GM23338 (cell line): ENCODE results near the gene EFCAB12. TPM values are rescaled to one million over a fixed set of nuclear protein-coding genes. Genes with fewer than 3 reads are reported as not detected.

Source experiments
- ATAC-seq: fragments of 200-7000 bp; cut with Tn5 transposase; 3 replicates; pipeline ENCODE4 v1.9.1; 2020
- DNase-seq: peaks from one replicate; pipeline ENCODE4 v3.0.0-alpha.2; 2015; ENCODE audit warnings: low spot score
- H2AFZ ChIP-seq: fragments of 200-600 bp; sonication (generic); 2 replicates; pipeline ENCODE4 v1.8.0; 2016; ENCODE audit warnings: antibody characterized with exemption, mild to moderate bottlenecking, moderate library complexity
- H3F3A ChIP-seq: fragments of 200-600 bp; sonication (generic); replicated peaks from 2 replicates; pipeline ENCODE4 v1.8.0; 2017; ENCODE audit warnings: antibody characterized with exemption, mixed run types, low read depth
- H3K27ac ChIP-seq: fragments of 200-600 bp; sonication (generic); 2 replicates; pipeline ENCODE4 v1.6.1; 2016; ENCODE audit warnings: low read depth
- H3K27me3 ChIP-seq: fragments of 200-600 bp; sonication (generic); 2 replicates; pipeline ENCODE4 v1.8.0; 2016; ENCODE audit warnings: mild to moderate bottlenecking, mixed run types, moderate library complexity; ENCODE audit not compliant: insufficient read depth
- H3K36me3 ChIP-seq: fragments of 200-600 bp; sonication (generic); 2 replicates; pipeline ENCODE4 v1.8.0; 2016; ENCODE audit warnings: mild to moderate bottlenecking; ENCODE audit not compliant: insufficient read depth
- H3K4me1 ChIP-seq: fragments of 200-600 bp; sonication (generic); 2 replicates; pipeline ENCODE4 v1.8.0; 2016; ENCODE audit warnings: mild to moderate bottlenecking, moderate library complexity; ENCODE audit not compliant: insufficient read depth
- H3K4me2 ChIP-seq: fragments of 200-600 bp; sonication (generic); 2 replicates; pipeline ENCODE4 v1.7.1; 2017; ENCODE audit warnings: mixed run types
- H3K4me3 ChIP-seq: fragments of 200-600 bp; sonication (generic); 2 replicates; pipeline ENCODE4 v1.6.1; 2016; ENCODE audit warnings: mixed run types
- H3K79me2 ChIP-seq: fragments of 200-600 bp; sonication (generic); replicated peaks from 2 replicates; pipeline ENCODE4 v1.8.0; 2017; ENCODE audit warnings: mild to moderate bottlenecking; ENCODE audit not compliant: insufficient read depth
- H3K9me2 ChIP-seq: fragments of 200-600 bp; sonication (generic); 2 replicates; pipeline ENCODE4 v1.8.0; 2017; ENCODE audit not compliant: insufficient read depth
- H4K20me1 ChIP-seq: fragments of 200-600 bp; sonication (generic); replicated peaks from 2 replicates; pipeline ENCODE4 v1.8.0; 2017; ENCODE audit warnings: mild to moderate bottlenecking; ENCODE audit not compliant: insufficient read depth
- H3K27ac Mint-ChIP-seq: 2 replicates; pipeline ENCODE4 v1.8.0; 2020; ENCODE audit warnings: inconsistent platforms, mild to moderate bottlenecking, moderate library complexity, mixed read lengths
- H3K27me3 Mint-ChIP-seq: 3 replicates; pipeline ENCODE4 v1.8.0; 2022; ENCODE audit warnings: low read depth, mild to moderate bottlenecking, moderate library complexity, mixed read lengths, inconsistent platforms; ENCODE audit not compliant: insufficient read depth, poor library complexity
- H3K36me3 Mint-ChIP-seq: 3 replicates; pipeline ENCODE4 v1.8.0; 2021; ENCODE audit warnings: low read depth, mild to moderate bottlenecking, inconsistent platforms, moderate library complexity, mixed read lengths
- H3K4me1 Mint-ChIP-seq: 3 replicates; pipeline ENCODE4 v1.8.0; 2020; ENCODE audit warnings: mild to moderate bottlenecking, inconsistent platforms, mixed read lengths
- H3K4me3 Mint-ChIP-seq: 3 replicates; pipeline ENCODE4 v1.8.0; 2021; ENCODE audit warnings: moderate library complexity, mild to moderate bottlenecking, inconsistent platforms, mixed read lengths
- H3K9me3 Mint-ChIP-seq: 3 replicates; pipeline ENCODE4 v1.8.0; 2020; ENCODE audit warnings: moderate library complexity, mild to moderate bottlenecking, inconsistent platforms, mixed read lengths
- CTCF ChIP-seq, 2 experiments: fragments of 200-600 bp in 1 of 2; sonication (generic) in 1 of 2; conservative IDR thresholded peaks; 2 replicates each; pipeline versions ENCODE4 v1.5.1 to v1.6.1; 2016 to 2017; ENCODE audit warnings: antibody characterized with exemption in 2 of 2, low read depth in 2 of 2, mild to moderate bottlenecking in 2 of 2, moderate library complexity in 1 of 2
- EZH2phosphoT487 ChIP-seq: fragments of 200-600 bp; sonication (generic); IDR thresholded peaks from one replicate; pipeline ENCODE4 v1.8.1; 2018; ENCODE audit warnings: antibody characterized with exemption; ENCODE audit not compliant: unreplicated experiment
- POLR2AphosphoS5 ChIP-seq: IDR thresholded peaks from 2 replicates; pipeline ENCODE4 v1.6.1; 2016; ENCODE audit warnings: antibody characterized with exemption, low read depth
- ZNF462 ChIP-seq: fragments of 250-450 bp; sonication (Bioruptor Pico); IDR thresholded peaks from 2 replicates; pipeline ENCODE4 v1.5.0; 2020; ENCODE audit warnings: mild to moderate bottlenecking, moderate library complexity
- polyA plus RNA-seq: library from polyadenylated mRNA; unstranded; fragments of >200 nt; fragmentation: Nextera tagmentation; extraction: Ambion mirVana; gene quantifications from 2 replicates; pipeline ENCODE4 v1.2.1, GENCODE V29; 2016
- total RNA-seq: library from RNA; depleted of rRNA; stranded (reverse); fragments of >200 nt; shearing (Covaris generic); gene quantifications from 2 replicates; pipeline ENCODE4 v1.2.3, GENCODE V29; 2014

EFCAB12 gene
- total and polyA plus RNA-seq, 2 experiments from 2014 or later, result 0.24 to 0.65 TPM

- H3K9me3 Mint-ChIP-seq, result peaks cover 8% of the 10 kb centered on the region
- no peaks in the 10 kb centered on the region for H3K36me3 ChIP-seq
- H3K27ac ChIP-seq, result no peak overlapping the region
- H2AFZ ChIP-seq, result no peak overlapping the region
- no peaks in the 10 kb centered on the region for H4K20me1 ChIP-seq
- H3K36me3 Mint-ChIP-seq, result peaks cover 7% of the 10 kb centered on the region; the same call in 2 of the 3 replicates
- DNase-seq (no peak), ATAC-seq (no peak)
- H3K27ac Mint-ChIP-seq, result no peak overlapping the region
- TF ChIP-seq CTCF (conservative IDR thresholded peaks at IDR 0.05; ENCODE audit: low read depth in 2 of 2) (no peak), POLR2AphosphoS5 (no peak), ZNF462 (CRISPR knock-in tag) (no peak), EZH2phosphoT487 (no peak)
- H3K79me2 ChIP-seq, result no peaks in the 10 kb centered on the region
- no peaks in the 10 kb centered on the region for H3K4me1 ChIP-seq
- no peak overlapping the region for H3K4me2 ChIP-seq
- no peak overlapping the region for H3K4me3 ChIP-seq
- no peaks in the 10 kb centered on the region for H3K9me2 ChIP-seq
- peaks cover 12% of the 10 kb centered on the region for H3K4me1 Mint-ChIP-seq
- H3F3A ChIP-seq, result 0 out of 2 replicates have a peak, but pooled peaks cover 2% of the 10 kb centered on the region
- peaks cover 8% of the 10 kb centered on the region for H3K27me3 Mint-ChIP-seq
- H3K4me3 Mint-ChIP-seq, result no peak overlapping the region
- no peaks in the 10 kb centered on the region for H3K27me3 ChIP-seq
Measured at GRCh38 chr3:129358177-129358771, 70.2 kb downstream of the EFCAB12 start.
